Stimulated activated CD8-positive, alpha-beta memory T cell treated with anti-CD3 and anti-CD28 coated beads, Interleukin-4, amount 100 ng/mL, for 1 hour (primary cell): ENCODE results near the gene FHAD1.
"Not testable (repeated sequence)": the region's sequence is repeated elsewhere in the genome, so short reads cannot be mapped to it uniquely, and the experiment has no call there.

Experiments used
- DNase-seq, 2 donors: peaks; one replicate each; pipeline ENCODE4 v3.0.0-alpha.2; 2020; ENCODE audit warnings: low read depth in 2 of 2, low spot score in 1 of 2

Gene FHAD1

GRCh38 chr1:15430787-15431570 is 184.0 kb downstream of the FHAD1 start:
- DNase-seq: peak; percentile 59 to 60

GRCh38 chr1:15431571-15431948 is 184.5 kb downstream of the FHAD1 start:
- DNase-seq: no peak

GRCh38 chr1:15432324-15432723 is 185.3 kb downstream of the FHAD1 start:
- DNase-seq: no peak

GRCh38 chr1:15433471-15433870 is 186.4 kb downstream of the FHAD1 start:
- no peak for DNase-seq

GRCh38 chr1:15434739-15435138 is 187.7 kb downstream of the FHAD1 start:
- DNase-seq: not testable (repeated sequence)

- no peak for DNase-seq
Observed at GRCh38 chr1:15435239-15436077, 188.4 kb downstream of the FHAD1 start.

- DNase-seq: no peak
Observed at GRCh38 chr1:15436881-15437442, 189.9 kb downstream of the FHAD1 start.

GRCh38 chr1:15439325-15439724 is 192.3 kb downstream of the FHAD1 start:
- no peak for DNase-seq

GRCh38 chr1:15440357-15440756 is 193.3 kb downstream of the FHAD1 start:
- DNase-seq: no peak

GRCh38 chr1:15441247-15441646 is 194.2 kb downstream of the FHAD1 start:
- no peak for DNase-seq

GRCh38 chr1:15442119-15442518 is 195.1 kb downstream of the FHAD1 start:
- DNase-seq: no peak

- DNase-seq: no peak
Observed at GRCh38 chr1:15442759-15443158, 195.7 kb downstream of the FHAD1 start.

- no peak for DNase-seq
Observed at GRCh38 chr1:15443281-15443680, 196.3 kb downstream of the FHAD1 start.

GRCh38 chr1:15444468-15445389 is 197.7 kb downstream of the FHAD1 start:
- no peak for DNase-seq

- no peak for DNase-seq
Observed at GRCh38 chr1:15445390-15446122, 198.5 kb downstream of the FHAD1 start.

- no peak for DNase-seq
Observed at GRCh38 chr1:15446212-15446611, 199.2 kb downstream of the FHAD1 start.
